ENCODE data around the gene EFNA3. TPM values are rescaled to one million over a fixed set of nuclear protein-coding genes. Genes with fewer than 3 reads are reported as not detected.

The EFNA3 gene
- total RNA-seq, 1 donor from 2014 or later = 1.1 TPM

DNA sequence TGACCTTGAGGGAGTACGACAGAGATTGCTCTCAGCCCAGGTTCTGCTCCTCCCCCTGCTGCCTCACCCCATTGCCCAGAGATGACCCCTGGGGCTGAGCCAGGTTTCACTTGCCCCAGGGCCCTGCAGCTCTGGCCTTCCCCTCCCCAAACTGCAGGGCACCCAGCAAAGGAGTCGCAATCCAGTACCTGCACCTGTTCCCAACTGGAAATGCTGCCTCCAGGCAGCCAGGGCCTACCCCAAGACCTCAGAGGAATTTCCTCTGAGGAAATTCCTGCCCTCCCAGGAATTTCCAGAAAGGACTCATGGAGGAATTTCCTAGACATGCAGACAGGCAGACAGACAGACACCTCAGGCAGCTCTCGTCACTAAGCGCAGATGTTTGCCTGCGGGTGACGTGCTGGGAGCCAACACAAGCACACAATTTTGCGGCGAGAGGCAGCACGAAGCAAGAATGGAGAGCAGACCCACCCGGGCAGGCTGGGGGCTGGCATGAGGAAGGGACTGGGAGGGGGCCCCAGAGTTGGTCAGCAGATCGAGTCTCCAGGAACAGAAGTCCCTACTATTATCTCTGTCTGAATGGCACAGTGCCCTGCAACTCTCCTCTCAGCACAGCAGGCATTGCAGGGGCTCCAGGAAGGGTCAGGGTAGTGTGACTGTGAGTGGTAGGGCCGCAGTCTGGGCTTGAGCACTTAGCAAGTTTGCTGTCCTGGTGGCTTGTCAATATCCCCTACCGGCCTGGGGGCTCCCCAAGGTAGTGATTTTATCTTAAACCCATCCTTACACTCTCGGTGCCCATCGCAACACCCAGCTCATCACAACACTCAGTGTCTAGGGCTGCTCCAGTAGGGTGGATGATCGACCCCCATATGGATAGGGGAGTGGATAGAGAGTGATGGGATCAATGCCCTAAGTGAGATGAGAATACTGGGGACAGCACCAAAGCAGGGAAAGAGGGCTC lies 46.1 kb downstream of the EFNA3 start:
- ATAC-seq (no peak), DNase-seq (no peak)
- intact Hi-C loops (cut with micrococcal nuclease) = no loop called here

DNA sequence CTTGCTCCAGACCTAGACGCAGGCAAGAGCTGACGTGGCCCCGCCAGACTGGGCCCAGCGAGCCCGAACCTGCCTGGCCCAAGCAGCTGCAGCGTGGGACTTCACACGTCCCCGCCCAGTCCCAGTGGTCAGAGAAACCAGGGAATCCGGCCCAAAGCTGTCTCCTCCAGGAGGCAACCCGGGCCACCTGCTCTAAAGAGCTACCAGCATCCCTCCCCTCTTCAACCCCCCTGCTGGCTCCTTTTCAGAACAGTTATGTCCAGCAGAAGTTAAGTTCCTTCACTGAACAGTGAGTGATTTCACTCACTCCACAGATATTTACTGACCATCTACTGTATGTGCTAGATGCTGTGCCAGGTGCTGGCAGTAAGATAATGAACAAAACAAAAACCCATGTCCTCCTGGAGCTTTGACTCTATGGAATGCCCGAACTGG lies 46.9 kb downstream of the EFNA3 start:
- intact Hi-C loops (cut with micrococcal nuclease) = no loop called here
- ATAC-seq = no peak
- peak; percentile 36 for DNase-seq

DNA sequence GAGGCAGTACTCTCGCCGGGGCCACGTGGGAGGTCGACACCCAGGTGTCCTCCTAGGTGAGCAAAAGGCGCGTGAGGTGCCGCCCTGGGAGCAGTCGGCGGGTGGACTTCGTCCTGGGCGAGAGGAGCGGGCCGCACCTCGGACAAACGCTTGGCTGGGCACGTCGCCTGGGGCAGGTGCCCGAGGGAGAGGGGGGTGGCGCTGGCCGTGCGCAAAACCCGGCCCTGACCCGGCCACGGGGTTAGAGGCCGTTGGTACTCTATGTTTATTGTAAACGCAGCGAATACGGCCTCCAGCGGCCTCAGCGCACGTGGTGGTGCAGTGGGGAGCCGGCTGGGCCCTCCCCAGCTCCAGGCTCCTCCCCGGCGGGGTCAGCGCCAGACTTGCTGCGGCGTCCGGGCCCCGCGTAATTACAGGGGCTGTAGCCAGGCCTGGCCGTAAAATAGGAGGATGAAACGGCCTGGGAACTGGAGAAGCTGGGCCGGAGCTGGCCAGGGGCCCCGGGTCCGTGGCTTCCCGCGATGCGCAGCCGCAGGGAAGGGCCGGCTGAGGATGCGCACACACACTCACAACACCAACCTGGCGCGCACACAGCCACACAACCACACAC lies 47.4 kb downstream of the EFNA3 start:
- intact Hi-C loops (cut with micrococcal nuclease) = no loop called here
- peak; percentile 74 for DNase-seq
- ATAC-seq = peak; percentile 7

DNA sequence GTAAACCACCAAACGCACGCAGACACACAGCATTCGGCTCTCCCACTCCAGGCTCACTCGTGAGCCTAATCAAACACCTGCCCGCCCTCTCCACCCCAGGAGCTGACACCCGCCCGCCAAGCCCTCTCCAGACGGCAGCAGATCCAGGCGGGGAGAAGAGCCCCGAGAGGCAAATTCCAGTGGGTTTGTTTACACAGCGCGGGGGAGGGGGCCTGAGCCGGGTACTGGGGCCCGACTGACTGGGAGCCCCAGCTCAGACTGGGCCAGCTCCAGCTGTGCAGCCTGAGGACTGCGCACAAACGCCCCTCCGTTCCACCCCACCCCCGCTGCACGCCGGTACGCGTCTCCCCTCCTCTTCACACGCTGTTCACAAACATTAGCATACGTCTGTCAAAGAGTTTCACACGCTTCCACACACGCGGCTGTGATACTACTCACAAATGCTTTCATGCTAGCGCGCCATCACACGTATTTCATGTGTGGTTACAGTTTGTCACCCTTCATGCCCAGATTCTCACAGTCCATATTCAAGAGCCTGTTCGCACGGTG lies 48.0 kb downstream of the EFNA3 start:
- ATAC-seq = peak; percentile 0
- intact Hi-C loops (cut with micrococcal nuclease) = no loop called here
- peak; percentile 41 for DNase-seq

DNA sequence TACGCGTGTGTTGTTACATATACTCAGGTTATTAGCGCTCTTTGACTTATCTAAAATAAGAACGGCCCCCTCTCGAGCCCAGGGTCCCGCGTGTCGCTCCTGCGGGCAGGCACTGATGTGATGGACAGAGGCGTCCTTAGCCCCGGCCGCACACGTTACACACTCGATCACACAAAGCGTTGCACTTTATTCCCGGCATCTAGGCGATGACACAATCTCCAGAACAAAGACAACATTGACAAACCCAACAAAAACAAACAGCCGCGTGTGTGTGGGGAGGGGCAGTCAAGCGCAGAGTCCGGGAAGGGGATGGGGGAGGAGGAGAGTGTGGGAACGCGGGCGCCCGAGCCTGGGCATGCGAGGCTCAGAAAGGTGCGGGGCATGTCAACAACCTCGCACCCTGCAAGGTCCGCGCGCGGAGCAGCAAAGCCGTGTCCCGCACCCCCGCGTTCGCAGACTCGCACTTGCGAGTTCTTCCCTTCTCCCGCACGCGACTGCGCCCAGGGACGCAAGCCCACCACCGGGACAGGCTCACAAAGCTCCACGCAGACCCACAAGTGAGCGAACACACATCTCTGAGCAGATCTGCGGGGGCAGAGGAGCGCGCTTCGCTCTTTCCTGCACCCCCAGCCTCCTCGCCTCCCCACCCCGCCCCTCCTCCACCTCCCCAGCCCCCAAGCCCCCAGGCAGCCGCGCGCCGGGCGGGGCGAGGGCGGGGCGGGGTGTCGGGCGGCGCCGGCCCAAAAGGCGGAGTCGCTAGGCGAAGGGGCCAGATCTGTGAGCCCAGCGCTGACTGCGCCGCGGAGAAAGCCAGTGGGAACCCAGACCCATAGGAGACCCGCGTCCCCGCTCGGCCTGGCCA lies 48.7 kb downstream of the EFNA3 start, which contains the start of gene EFNA1:
EFNA1 (plus strand) TSS at position 772 of the 862 bp plus-strand sequence. CDS start 102 bp downstream, outside the sequence.
- DNase-seq (peak; percentile 87), ATAC-seq (peak; percentile 71)
- intact Hi-C loops (cut with micrococcal nuclease) = no loop called here

DNA sequence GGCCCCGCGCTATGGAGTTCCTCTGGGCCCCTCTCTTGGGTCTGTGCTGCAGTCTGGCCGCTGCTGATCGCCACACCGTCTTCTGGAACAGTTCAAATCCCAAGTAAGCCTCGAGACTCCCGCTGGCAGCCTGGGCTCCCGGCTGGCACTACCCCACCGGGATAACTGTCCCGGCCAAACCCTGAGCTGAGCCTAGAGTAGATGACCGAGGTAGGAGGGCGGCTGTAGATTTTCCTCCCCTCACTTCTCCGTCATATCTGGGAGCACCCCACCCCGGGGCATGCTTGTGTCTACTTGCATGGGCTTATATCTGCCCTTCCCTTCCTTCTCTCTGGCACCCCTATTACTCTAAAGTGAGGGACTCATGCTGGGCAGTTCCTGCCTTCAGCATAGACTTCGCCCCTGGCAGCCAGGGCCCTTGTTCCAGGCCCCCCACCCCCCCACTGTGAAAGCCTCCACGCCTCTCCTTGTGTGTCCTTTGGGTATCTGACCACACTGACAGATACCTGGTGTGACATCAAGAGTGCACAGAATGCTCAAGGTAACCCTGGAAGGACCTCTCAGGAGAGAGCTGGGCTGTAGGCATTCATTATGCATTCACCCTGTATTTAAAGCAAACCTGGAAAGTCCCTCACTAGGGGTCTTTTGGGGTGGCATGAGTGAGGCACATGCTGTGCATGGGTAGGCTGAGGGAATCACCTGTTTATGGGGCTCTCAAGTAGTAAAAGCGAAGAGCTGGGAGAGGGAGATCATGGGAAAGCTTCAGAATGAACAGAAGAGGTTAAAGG lies 49.5 kb downstream of the EFNA3 start:
- DNase-seq (no peak), ATAC-seq (no peak)
- intact Hi-C loops (cut with micrococcal nuclease) = no loop called here

DNA sequence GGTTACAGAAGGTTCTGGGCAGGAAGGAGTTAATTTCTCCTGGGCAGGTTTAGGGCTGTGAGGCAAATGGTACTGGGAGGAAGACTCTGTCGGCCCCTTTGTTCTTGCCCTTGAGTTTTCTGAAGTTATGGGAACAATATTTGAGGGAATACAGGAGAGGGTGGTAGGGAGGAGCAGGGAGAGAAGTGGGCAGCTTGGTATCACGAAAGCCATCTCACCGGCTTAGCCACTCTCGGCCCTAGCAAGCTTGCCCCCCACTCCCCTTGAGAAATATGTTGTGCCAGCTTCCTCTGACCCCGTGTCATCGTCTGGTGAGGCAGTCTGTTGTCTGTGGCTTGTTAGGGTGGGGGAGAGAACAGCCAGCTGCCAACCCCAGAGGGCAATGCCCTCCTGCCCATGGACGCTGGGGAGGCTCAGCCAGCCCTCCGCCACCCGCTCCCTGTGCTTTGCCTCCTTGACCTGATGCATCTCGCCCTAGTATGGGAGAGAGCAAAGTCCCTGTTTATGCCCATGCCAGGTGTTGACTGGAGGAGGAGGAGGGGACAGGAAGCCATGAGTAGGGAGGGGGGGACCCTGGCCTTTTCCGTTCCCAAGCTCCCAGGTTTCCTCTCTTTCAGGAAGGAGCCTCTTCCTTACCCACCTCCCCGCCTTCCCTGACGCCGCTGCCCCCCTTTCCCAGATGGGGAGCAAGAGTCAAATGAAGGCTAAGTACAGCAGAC lies 50.3 kb downstream of the EFNA3 start:
- peak; percentile 18 for ATAC-seq

DNA sequence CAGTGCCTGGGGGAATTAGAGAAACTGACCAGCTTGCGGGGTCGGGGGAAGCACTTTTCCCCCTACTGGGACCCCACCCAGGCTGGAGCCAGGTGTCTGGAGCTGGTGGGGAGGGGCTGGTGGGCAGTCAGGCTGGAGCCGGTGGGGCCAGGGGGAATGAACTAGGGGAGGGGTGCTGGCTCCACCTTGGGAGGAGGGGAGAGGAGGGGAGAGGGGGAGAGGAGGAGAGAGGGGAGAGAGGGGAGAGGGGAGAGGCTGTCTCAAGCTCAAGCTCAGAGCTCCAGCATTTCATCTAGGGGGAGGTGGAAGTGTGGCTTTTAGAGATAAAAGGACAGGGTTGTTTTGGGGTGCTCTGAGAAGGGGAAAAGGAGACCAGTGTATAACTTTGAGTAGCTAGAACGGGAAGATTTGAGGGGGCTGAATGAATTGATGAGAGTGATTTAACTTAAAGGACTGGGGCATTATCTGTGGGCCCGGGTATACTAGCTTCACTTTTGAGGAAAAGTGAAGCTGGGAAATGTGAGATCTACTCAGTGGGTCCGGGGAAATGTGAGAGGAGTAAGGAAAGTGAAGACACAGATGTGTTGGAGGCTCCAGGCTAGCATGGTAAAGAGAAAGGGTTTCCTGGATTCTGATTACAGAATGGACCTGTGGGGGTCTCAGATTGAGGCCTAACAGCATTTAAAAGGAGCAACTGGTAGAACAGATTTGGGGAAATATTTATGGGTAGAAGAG lies 51.8 kb downstream of the EFNA3 start:
- intact Hi-C loops (cut with micrococcal nuclease) = no loop called here
- ATAC-seq (no peak), DNase-seq (no peak)

More for the DNA sequence above, 50.3 kb downstream of the EFNA3 start:
- peak; percentile 50 for DNase-seq
- intact Hi-C loops (cut with micrococcal nuclease) = no loop called here

DNA sequence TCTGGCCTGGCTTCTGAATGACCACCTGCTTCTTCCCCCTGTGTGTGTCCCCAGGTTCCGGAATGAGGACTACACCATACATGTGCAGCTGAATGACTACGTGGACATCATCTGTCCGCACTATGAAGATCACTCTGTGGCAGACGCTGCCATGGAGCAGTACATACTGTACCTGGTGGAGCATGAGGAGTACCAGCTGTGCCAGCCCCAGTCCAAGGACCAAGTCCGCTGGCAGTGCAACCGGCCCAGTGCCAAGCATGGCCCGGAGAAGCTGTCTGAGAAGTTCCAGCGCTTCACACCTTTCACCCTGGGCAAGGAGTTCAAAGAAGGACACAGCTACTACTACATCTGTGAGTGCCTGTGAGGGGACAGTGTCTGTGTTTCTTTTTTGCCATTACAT lies 52.6 kb downstream of the EFNA3 start:
- intact Hi-C loops (cut with micrococcal nuclease) = no loop called here
- ATAC-seq = peak; percentile 11
- peak; percentile 80 for DNase-seq

DNA sequence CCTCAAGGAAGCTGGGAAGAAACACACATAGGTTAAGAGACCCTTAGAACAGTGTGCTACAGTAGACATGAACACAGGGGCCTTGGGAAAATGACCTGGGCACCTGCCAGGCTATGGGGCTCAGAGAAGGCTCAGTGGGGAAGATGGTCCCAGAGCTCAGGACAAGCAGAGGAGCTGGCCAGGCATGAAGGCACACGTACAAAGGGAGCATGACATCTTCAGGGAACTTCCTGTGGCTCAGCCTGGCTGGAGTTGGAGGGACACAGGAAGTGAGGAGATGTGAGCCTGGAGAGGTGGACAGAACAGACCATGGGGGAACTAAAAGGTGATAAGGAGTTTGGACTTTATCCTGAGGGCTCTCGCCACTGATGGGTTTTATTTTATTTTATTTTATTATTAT lies 53.2 kb downstream of the EFNA3 start:
- intact Hi-C loops (cut with micrococcal nuclease) = no loop called here
- ATAC-seq (no peak), DNase-seq (no peak)

GRCh38 chr1:155133799-155134281 lies 55.2 kb downstream of the EFNA3 start:
- intact Hi-C loops (cut with micrococcal nuclease) = no loop called here
- ATAC-seq (no peak), DNase-seq (no peak)

- intact Hi-C loops (cut with micrococcal nuclease) = no loop called here
- DNase-seq (no peak), ATAC-seq (no peak)
Measured at GRCh38 chr1:155134322-155134721, 55.7 kb downstream of the EFNA3 start.

- peak; percentile 65 for ATAC-seq
- intact Hi-C loops (cut with micrococcal nuclease) = no loop called here
- DNase-seq = peak; percentile 86
Measured at GRCh38 chr1:155134880-155135414, 56.3 kb downstream of the EFNA3 start.

DNA sequence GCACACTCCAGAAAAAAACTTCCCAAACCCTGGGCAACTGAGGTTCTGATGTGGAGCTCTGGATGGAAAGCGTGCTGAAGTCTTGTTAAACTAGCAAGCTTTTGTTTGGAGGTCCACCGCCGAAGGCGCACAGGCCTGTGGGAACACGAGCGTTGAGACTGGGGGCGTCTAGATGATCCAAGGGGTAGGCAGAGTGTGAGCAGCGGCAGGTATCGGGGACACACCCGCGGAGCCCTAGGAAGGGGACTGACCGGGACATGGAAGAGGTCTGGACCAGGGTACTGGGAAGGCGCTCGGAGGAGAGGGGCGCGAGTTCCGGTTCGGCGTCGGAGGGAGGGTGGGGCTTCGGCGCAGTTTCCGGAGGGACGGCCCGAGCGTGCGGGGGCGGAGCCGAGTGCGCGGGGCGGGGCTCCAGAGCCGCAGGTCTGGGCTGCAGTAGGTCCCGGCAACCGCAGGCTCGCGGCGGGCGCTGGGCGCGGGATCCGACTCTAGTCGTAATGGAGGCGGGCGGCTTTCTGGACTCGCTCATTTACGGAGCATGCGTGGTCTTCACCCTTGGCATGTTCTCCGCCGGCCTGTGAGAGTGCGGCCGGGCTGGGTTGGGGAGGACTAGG lies 56.9 kb downstream of the EFNA3 start, which contains the start of gene SLC50A1:
SLC50A1 (plus strand) TSS at position 438 of the 614 bp plus-strand sequence; CDS start at position 498, 60 bp downstream.
- intact Hi-C loops (cut with micrococcal nuclease) = no loop called here
- peak; percentile 98 for DNase-seq
- ATAC-seq = peak; percentile 93

- intact Hi-C loops (cut with micrococcal nuclease) = no loop called here
- no peak for ATAC-seq
- no peak for DNase-seq
Measured at GRCh38 chr1:155136748-155137147, 58.1 kb downstream of the EFNA3 start.

Data from left ventricle myocardium superior (tissue), 1 donor.